OCI-LY1 (cell line): ENCODE measurements around the gene PRF1.

ENCODE experiments used
- EZH2 ChIP-seq: fragments of 200-600 bp; sonication (generic), shearing (Covaris generic); IDR thresholded peaks from 2 replicates; pipeline ENCODE4 v1.8.0; 2017; ENCODE audit warnings: borderline replicate concordance, mixed run types, mild to moderate bottlenecking, antibody characterized with exemption, low read length, moderate library complexity, mixed read lengths
- TF ChIP-seq, protein P1 (sequence below): fragments of 200-600 bp; sonication (generic), shearing (Covaris generic); IDR thresholded peaks from 2 replicates; pipeline ENCODE4 v1.5.1; 2017; ENCODE audit warnings: mild to moderate bottlenecking, antibody characterized with exemption, low read length, moderate library complexity, mixed read lengths

DNA sequence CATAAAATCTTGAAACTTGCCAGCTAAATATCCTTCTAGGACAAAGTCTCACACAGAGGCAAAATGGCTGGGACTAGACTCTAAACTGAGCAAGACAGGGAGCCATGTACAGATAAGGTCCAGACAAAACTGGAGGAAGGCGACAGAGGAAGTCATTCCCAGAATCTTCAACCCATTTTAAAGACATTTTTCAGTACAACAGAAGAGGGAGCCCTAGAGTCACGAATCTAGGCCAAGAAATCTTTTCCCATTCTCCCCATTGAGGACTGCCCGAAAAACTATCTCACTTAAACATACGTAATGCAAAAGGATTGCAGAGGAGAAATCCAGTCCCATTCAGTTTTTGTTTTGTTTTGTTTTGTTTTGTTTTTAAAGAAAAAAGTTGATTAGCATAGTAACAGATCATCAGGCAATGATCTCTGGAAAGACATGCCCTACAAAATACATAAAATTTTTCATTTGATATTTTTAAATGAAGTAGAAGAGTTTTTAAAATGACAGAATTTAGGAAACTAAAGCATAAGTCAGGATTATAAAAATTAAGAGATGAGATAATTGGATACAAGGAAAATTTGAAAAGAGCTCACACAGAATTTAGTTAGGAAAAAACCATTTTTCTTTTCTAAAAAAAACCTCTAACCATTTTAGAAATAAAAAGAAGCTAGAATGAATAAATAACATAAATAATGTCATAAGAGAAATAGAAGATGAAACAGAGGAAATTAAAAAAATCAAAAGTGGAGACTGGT is 16.9 kb upstream of the PRF1 start:
- TF ChIP-seq, protein P1, sequence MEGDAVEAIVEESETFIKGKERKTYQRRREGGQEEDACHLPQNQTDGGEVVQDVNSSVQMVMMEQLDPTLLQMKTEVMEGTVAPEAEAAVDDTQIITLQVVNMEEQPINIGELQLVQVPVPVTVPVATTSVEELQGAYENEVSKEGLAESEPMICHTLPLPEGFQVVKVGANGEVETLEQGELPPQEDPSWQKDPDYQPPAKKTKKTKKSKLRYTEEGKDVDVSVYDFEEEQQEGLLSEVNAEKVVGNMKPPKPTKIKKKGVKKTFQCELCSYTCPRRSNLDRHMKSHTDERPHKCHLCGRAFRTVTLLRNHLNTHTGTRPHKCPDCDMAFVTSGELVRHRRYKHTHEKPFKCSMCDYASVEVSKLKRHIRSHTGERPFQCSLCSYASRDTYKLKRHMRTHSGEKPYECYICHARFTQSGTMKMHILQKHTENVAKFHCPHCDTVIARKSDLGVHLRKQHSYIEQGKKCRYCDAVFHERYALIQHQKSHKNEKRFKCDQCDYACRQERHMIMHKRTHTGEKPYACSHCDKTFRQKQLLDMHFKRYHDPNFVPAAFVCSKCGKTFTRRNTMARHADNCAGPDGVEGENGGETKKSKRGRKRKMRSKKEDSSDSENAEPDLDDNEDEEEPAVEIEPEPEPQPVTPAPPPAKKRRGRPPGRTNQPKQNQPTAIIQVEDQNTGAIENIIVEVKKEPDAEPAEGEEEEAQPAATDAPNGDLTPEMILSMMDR, result peak; percentile 51; the same call in 1 of the 2 replicates
- TF ChIP-seq EZH2, result no peak
